ENCODE results near the gene C15orf40.

DNA sequence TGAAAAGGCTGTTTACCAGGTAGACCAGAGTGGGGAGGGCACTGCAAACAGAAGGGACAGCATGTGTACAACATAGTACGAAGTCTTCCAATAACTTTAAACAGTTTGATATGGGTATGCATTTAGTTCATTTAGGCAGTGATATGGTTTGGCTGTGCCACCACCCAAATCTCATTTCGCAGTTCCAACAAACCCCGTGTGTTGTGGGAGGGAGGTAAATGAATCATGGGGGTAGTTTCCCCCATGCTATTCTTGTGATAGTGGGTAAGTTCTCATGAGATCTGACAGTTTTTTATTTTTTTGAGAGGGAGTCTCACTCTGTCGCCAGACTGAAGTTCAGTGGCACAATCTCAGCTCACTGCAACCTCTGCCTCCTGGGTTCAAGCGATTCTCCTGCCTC is 33.0 kb downstream of the C15orf40 start:
- TF ChIP-seq, protein P1, sequence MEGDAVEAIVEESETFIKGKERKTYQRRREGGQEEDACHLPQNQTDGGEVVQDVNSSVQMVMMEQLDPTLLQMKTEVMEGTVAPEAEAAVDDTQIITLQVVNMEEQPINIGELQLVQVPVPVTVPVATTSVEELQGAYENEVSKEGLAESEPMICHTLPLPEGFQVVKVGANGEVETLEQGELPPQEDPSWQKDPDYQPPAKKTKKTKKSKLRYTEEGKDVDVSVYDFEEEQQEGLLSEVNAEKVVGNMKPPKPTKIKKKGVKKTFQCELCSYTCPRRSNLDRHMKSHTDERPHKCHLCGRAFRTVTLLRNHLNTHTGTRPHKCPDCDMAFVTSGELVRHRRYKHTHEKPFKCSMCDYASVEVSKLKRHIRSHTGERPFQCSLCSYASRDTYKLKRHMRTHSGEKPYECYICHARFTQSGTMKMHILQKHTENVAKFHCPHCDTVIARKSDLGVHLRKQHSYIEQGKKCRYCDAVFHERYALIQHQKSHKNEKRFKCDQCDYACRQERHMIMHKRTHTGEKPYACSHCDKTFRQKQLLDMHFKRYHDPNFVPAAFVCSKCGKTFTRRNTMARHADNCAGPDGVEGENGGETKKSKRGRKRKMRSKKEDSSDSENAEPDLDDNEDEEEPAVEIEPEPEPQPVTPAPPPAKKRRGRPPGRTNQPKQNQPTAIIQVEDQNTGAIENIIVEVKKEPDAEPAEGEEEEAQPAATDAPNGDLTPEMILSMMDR (IDR thresholded peaks at IDR 0.05; ENCODE audit: poor library complexity): no peak
- TF ChIP-seq EZH2 (IDR thresholded peaks at IDR 0.05; ENCODE audit: borderline replicate concordance): no peak
